GM06990 (cell line): Measurements from ENCODE around the gene PLXDC1.
A peak's percentile ranks its signal among the peaks of the same experiment; 100 is the strongest.

ENCODE experiments used
- DNase-seq: peaks from one replicate; pipeline ENCODE4 v3.0.0-alpha.2; 2011; ENCODE audit not compliant: insufficient read length; ENCODE audit errors: extremely low read depth
- H3K27me3 ChIP-seq: replicated peaks from 2 replicates; pipeline ENCODE4 v1.6.0; 2011; ENCODE audit warnings: low read length; ENCODE audit not compliant: control insufficient read depth, insufficient read depth
- H3K36me3 ChIP-seq: 2 replicates; pipeline ENCODE4 v1.5.1; 2011; ENCODE audit warnings: low read length; ENCODE audit not compliant: control insufficient read depth, insufficient read depth
- H3K4me3 ChIP-seq: replicated peaks from 2 replicates; pipeline ENCODE4 v1.5.1; 2011; ENCODE audit warnings: low read depth, mild to moderate bottlenecking, control low read depth, low read length
- TF ChIP-seq, protein P1 (sequence below): IDR thresholded peaks from 2 replicates; pipeline ENCODE4 v1.5.1; 2011; ENCODE audit warnings: low read length, control low read depth, mild to moderate bottlenecking, inconsistent platforms; ENCODE audit not compliant: insufficient read depth, poor library complexity, severe bottlenecking

PLXDC1 gene

DNA sequence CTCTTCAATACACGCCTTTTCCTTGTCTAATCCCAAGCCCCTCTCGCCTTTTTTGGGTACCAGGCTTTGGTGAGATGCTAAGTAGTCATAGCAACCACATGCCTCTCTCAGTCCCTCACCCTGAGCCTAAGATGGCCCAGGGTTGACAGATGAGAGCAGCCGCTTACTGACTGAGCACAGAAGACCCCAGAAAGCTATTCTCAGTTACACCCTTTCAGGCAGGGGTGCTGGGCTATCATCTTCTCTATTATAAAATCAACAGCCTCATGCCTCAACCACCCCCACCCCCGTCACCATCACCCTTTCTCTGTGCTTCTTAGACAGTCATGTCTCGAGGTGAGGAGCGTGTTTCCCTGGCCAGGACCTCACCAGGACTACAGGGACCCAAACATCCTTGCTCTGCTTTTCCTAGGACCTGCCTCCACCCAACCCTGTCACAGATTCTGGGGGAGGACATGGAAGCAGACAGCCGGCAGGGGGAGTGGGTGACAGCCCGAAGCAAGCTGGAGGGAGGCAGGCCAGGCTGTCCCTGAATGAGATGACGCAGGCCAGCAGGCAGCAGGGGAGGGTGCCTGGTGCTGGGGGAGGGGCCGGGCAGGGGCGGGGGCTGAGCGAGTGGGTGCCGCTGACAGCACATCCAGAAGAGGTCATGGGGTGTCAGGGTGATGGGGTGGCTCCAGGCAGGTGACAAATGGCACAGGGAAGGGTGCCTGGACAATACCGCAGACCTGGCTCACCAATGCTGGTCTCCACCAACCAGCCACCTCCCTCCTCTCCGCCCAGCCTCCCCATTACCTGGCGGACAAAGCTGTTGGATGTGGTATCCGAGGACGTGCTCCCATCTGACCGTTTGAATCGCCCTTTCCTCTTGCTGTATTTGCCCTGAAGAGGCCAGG lies 42.9 kb upstream of the PLXDC1 start:
- DNase-seq: no peak
- TF ChIP-seq, protein P1, sequence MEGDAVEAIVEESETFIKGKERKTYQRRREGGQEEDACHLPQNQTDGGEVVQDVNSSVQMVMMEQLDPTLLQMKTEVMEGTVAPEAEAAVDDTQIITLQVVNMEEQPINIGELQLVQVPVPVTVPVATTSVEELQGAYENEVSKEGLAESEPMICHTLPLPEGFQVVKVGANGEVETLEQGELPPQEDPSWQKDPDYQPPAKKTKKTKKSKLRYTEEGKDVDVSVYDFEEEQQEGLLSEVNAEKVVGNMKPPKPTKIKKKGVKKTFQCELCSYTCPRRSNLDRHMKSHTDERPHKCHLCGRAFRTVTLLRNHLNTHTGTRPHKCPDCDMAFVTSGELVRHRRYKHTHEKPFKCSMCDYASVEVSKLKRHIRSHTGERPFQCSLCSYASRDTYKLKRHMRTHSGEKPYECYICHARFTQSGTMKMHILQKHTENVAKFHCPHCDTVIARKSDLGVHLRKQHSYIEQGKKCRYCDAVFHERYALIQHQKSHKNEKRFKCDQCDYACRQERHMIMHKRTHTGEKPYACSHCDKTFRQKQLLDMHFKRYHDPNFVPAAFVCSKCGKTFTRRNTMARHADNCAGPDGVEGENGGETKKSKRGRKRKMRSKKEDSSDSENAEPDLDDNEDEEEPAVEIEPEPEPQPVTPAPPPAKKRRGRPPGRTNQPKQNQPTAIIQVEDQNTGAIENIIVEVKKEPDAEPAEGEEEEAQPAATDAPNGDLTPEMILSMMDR: peak; percentile 17
- Histone ChIP-seq H3K4me3 (no peak overlapping the region), H3K36me3 (peaks cover 6% of the 10 kb centered on the region), H3K27me3 (no peaks in the 10 kb centered on the region)

DNA sequence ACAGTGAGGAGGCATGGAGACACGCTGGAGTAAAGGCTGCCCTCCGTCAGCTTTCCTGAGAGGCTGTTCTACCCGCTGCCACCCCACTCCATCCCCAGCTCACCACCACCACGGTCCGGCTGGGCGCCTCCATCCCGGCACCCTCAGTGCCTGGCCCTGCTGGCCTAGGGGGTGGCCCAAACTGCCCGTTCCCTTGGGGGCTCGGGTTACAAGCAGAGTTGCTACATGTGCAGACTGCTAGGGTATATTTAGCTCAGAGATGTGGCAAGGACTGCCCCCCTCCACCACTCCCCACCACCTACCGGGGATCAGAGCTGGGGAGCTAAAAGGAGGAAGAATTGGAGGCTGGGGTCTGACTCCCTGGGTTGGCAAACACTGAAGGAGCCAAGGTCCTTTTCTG lies 41.9 kb upstream of the PLXDC1 start:
- TF ChIP-seq, protein P1: no peak
- Histone ChIP-seq H3K27me3 (no peaks in the 10 kb centered on the region), H3K36me3 (peaks cover 6% of the 10 kb centered on the region), H3K4me3 (no peak overlapping the region)
- no peak for DNase-seq

DNA sequence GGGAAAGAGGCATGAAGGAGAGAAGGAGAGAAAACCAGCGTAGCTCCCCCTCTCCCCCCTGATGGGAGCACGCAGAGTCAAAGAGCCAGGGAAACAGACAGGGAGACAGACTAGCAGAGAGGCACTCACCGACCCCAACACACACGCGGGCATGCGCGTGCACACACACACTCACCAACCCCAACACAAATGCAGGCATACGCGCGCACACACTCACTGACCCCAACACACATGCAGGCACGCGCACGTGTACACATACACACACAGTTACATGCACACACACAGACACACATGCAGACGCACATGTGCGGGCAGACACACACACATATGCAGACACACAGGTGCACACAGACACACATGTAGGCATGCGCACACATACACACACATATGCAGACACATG lies 41.5 kb upstream of the PLXDC1 start:
- TF ChIP-seq, protein P1: no peak
- no peak for DNase-seq
- peaks cover 6% of the 10 kb centered on the region for H3K36me3 ChIP-seq
- H3K4me3 ChIP-seq: no peak overlapping the region
- no peaks in the 10 kb centered on the region for H3K27me3 ChIP-seq

DNA sequence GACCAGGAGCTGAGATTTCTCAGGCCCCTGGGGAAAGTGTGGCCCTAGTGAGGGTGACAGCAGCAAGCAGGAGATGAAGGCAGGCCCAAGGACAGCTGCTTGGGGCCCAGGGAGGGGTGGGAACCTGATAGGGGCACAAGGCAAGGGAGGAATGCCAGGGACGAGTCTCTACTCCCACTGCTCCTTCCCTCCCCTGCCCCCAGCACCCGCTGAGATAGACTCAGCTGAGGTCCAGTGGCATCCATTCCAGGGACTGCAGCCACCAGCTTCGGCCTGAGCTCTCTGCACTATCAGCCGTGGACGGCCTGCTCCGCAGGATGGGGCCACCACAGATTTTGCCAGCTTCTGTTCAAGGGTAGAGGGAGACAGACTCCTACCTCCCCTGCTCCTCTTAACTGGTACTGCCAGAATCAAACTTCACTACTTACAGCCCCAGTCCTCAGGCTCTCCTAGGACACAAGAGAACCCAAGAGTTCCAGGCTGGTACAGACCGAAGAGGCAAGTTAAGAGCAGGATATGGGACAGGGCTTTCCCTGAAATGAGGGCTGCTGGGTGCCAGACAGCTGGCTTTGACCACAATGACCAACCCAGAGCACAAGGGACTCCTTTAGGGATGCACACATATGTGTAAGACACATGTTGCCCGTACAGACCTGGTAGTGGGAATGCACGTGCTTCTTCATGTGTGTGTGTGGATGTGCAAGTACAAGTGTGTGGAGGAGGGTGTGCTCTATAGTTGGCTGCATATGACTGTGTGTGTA lies 40.5 kb upstream of the PLXDC1 start:
- peaks cover 7% of the 10 kb centered on the region for H3K36me3 ChIP-seq

DNA sequence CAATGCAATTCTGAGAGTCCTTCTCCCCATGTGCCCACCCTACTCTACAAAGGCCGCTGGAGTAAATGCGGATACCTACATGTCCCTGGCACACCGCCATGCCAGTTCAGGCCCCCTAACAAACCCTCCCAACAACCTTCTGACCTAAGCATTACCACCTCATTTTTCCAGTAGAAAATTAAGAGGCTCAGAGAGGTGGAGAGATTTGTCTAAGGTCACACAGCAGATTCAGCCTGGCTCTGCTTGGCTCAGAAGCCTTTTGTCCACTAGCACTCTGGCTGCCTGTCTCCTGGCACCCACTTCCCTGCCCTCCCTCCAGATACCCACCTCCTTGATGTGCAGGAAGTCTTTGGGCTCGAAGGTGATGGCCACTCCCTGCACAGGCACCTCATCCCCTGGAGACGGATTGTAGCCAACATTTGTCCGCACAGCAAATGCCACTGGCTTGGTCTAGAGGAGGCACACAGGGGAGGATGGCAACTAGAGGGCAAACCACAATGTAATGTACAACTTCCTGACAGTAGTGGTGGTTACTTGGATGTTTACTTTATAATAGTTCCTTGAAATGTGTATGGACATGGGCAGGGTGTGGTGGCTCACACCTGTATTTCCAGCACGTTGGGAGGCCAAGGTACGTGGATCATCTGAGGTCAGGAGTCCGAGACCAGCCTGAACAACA lies 35.9 kb upstream of the PLXDC1 start:
- Histone ChIP-seq H3K36me3 (peaks cover 17% of the 10 kb centered on the region), H3K27me3 (no peaks in the 10 kb centered on the region), H3K4me3 (no peak overlapping the region)
- no peak for DNase-seq
- TF ChIP-seq, protein P1: no peak

More for the DNA sequence above, 40.5 kb upstream of the PLXDC1 start:
- no peak overlapping the region for H3K4me3 ChIP-seq
- no peaks in the 10 kb centered on the region for H3K27me3 ChIP-seq
- TF ChIP-seq, protein P1: no peak
- DNase-seq: no peak
